GM12872 (cell line): ENCODE results near the gene POLG2.

Source experiments
- TF ChIP-seq, protein P1 (sequence below): IDR thresholded peaks from 3 replicates; pipeline ENCODE4 v1.5.1; 2011; ENCODE audit warnings: low read depth, mild to moderate bottlenecking, low read length, moderate library complexity; ENCODE audit not compliant: insufficient read depth

POLG2 gene

DNA sequence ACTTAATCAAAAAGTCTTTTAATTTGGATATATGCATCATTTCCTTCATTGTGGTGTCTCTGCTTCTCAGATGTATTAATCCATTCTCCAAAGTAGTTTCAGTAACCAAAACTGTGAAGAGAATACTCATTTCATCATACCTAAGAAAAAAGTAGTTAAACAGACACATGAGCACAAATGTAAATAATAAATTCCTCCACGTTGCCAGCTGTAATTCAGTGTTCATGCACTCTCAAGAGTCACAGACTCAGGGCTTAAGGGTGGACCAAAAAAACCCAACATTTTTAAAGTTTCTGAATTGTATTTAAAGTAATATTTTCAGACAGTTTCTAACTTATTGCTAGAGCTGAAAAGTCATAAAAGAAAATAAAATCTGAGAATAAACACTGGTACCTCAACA, 19.0 kb downstream of the POLG2 start:
- TF ChIP-seq, protein P1, sequence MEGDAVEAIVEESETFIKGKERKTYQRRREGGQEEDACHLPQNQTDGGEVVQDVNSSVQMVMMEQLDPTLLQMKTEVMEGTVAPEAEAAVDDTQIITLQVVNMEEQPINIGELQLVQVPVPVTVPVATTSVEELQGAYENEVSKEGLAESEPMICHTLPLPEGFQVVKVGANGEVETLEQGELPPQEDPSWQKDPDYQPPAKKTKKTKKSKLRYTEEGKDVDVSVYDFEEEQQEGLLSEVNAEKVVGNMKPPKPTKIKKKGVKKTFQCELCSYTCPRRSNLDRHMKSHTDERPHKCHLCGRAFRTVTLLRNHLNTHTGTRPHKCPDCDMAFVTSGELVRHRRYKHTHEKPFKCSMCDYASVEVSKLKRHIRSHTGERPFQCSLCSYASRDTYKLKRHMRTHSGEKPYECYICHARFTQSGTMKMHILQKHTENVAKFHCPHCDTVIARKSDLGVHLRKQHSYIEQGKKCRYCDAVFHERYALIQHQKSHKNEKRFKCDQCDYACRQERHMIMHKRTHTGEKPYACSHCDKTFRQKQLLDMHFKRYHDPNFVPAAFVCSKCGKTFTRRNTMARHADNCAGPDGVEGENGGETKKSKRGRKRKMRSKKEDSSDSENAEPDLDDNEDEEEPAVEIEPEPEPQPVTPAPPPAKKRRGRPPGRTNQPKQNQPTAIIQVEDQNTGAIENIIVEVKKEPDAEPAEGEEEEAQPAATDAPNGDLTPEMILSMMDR, result no peak

DNA sequence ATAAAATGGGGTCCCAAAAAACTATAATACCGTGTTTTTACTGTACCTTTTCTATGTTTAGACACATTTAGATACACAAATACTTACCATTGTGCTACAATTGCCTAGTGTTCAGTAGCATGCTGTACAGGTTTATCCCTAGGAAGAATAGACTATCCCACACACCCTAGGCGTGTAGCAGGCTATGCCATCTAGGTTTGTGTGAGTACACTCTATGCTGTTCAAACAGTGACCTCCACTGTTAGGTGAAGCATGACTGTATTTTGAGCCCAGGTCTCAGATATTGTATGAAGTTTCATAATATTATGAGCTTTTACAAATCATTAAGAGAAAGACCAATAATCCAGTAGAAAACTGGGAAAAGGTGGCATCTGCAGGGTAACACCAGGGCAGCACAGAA, 24.3 kb downstream of the POLG2 start:
- TF ChIP-seq, protein P1, result no peak

DNA sequence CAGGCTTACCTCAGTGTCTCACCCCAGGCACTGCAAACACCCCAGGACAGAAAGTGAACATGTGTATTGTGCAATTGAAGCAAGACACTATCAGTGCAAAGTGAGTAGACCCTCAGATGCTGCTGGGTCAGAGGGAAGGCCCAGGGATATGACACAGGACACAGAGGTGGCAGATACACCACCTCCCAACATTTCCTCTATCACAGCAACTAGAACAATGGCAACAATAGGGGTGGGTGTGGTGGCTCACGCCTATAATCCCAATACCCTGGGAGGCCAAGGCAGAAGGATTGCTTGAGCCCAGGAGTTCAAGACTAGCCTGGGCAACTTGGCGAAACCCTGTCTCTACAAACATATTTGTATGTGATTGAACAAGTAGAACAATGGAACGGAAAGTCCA, 25.4 kb downstream of the POLG2 start:
- TF ChIP-seq, protein P1, result no peak

- TF ChIP-seq, protein P1, result no peak
These were observed 26.2 kb downstream of the POLG2 start for GRCh38 chr17:64470625-64471024.

- TF ChIP-seq, protein P1, result no peak
These were observed 30.7 kb downstream of the POLG2 start for GRCh38 chr17:64466019-64466735.

DNA sequence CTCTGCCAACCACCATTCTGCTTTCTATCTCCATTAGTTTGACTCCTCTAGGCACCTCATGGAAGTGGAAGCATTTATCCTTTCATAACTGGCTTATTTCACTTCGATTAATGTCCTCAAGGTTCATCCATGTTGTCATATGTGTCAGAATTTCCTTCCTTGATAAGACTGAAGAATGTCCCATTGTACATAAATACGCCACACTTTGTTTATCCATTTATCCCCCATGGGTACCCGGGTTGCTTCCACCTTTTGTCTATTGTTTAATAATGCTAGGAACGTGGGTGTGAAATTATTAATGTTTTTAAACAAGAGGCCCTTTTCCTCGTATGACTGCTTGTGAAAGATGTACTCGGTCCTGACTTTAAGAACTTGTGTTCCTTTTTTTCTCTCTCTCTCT, 35.1 kb downstream of the POLG2 start:
- TF ChIP-seq, protein P1, result no peak

- TF ChIP-seq, protein P1, result no peak
These were observed 35.9 kb downstream of the POLG2 start for GRCh38 chr17:64460955-64461354.
